Measurements from ENCODE around the gene SH2D3C. TPM values are rescaled to one million over a fixed set of nuclear protein-coding genes. Genes with fewer than 3 reads are reported as not detected.

Gene SH2D3C
- total and polyA plus RNA-seq, 10 of the 15 experiments (the other 5 are each of a cell fraction or from before 2014, with no cell fraction given), result 1.2 to 23.5 (median 16.2) TPM

DNA sequence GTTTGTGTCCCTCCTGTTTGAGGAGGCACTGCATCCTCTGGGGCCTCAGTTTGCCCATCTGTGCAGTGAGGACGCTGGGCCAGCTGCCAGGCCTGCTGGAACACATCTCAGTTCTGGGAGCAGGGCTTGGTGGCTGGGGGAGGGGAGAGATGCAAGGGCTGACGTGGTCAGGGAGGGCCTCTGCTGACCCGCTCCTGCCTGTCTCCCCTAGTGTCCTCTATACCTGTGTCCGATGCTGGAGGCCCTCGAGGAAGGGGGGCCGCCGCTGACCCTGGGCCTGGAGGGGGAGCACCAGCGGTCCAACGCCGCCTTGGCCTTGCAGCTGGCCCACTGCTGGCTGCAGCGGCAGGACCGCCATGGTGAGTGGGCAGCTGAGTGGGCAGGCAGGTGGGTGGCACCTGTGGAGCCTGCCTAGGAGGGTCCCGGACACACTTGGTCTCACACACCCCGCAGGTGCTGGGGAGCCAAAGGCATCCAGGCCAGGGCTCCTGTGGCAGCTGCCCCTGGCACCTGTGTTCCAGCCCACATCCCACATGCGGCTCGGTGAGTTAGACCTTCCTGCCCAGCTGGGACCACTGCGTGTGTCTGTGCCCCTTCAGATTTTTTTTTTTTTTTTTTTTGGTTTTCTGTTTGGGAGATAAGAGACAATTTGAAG, 30.0 kb upstream of the SH2D3C start:
- no peaks in the 10 kb centered on the region; the same call in 1 of the 2 replicates for H4K20me1 ChIP-seq (ENCODE audit: control insufficient read depth, insufficient read depth)
- whole genome bisulfite sequencing (ENCODE audit: insufficient coverage, insufficient replicate concordance, low lambda C conversion rate, missing lambda C conversion rate), result 84% methylated on average over 16 of the region's 17 CpGs
- in situ Hi-C loops (cut with MboI), result no loop called here
- FAIRE-seq, result no peak
- H2AFZ ChIP-seq (ENCODE audit: control insufficient read depth, low read depth, low read length), result no peak overlapping the region
- no peak for ATAC-seq
- H3K27me3 ChIP-seq (replicated peaks in 1 of 2; ENCODE audit: control insufficient read depth in 2 of 2, insufficient read depth in 2 of 2, low read length in 1 of 2), result no peaks in the 10 kb centered on the region
- H3K9me3 ChIP-seq (replicated peaks; ENCODE audit: control insufficient read depth, insufficient read depth, low read length), result no peaks in the 10 kb centered on the region
- H3K4me1 ChIP-seq (ENCODE audit: control insufficient read depth, insufficient read depth, low read length), result peaks cover 9% of the 10 kb centered on the region
- ChIA-PET CTCF (no interaction called here), SMC1A (ENCODE audit: uncharacterized antibody, unreplicated experiment) (no interaction called here), RAD21 (ENCODE audit: unreplicated experiment) (interaction anchor here (0.6 to 0.8 kb wide), 2 partner anchors 11 to 109 kb away, joined by 3 to 5 read pairs; partner anchors contain the start of gene ST6GALNAC4), POLR2A (interaction anchor here (0.6 to 1.2 kb wide), 3 partner anchors 10 to 74 kb away, joined by 3 to 7 read pairs (median 5); no protein-coding TSS in a partner anchor)
- peaks cover 14% of the 10 kb centered on the region for H3K79me2 ChIP-seq (ENCODE audit: control insufficient read depth, insufficient read depth, low read length)
- H3K27ac ChIP-seq (ENCODE audit: control insufficient read depth, insufficient read depth), result no peak overlapping the region
- no peak overlapping the region for H3K9ac ChIP-seq (ENCODE audit: control insufficient read depth, insufficient read depth, low read length)
- no TSS peak for BruUV-seq (replicated peaks)
- H3K36me3 ChIP-seq (ENCODE audit: control insufficient read depth in 2 of 2, insufficient read depth in 2 of 2, low read length in 1 of 2), result peaks cover 3 to 21% of the 10 kb centered on the region in 2 experiments; a peak in 3 of 4 replicates
- no peak overlapping the region for H3K4me3 ChIP-seq
- no peak overlapping the region for H3K4me2 ChIP-seq (ENCODE audit: control insufficient read depth, insufficient read depth)
- no peak for DNase-seq (ENCODE audit: low read depth, low spot score)
- TF ChIP-seq TCF3 (IDR thresholded peaks at IDR 0.05; ENCODE audit: borderline replicate concordance, insufficient read depth, low read depth, low read length) (no peak), SIN3A (IDR thresholded peaks at IDR 0.05; ENCODE audit: low read depth, low read length) (no peak), NBN (IDR thresholded peaks at IDR 0.05) (no peak)
- TF ChIP-seq, protein P1, sequence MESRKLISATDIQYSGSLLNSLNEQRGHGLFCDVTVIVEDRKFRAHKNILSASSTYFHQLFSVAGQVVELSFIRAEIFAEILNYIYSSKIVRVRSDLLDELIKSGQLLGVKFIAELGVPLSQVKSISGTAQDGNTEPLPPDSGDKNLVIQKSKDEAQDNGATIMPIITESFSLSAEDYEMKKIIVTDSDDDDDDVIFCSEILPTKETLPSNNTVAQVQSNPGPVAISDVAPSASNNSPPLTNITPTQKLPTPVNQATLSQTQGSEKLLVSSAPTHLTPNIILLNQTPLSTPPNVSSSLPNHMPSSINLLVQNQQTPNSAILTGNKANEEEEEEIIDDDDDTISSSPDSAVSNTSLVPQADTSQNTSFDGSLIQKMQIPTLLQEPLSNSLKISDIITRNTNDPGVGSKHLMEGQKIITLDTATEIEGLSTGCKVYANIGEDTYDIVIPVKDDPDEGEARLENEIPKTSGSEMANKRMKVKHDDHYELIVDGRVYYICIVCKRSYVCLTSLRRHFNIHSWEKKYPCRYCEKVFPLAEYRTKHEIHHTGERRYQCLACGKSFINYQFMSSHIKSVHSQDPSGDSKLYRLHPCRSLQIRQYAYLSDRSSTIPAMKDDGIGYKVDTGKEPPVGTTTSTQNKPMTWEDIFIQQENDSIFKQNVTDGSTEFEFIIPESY (IDR thresholded peaks at IDR 0.05), result no peak
- intact Hi-C loops (cut with micrococcal nuclease; ENCODE audit: unreplicated experiment), result no loop called here

Measured in GM12878 (cell line).